Bronchial epithelial cell (primary cell): ENCODE measurements around the gene RPS6KA2. TPM values are rescaled to one million over a fixed set of nuclear protein-coding genes. Genes with fewer than 3 reads are reported as not detected.
"Not testable (repeated sequence)": the region's sequence is repeated elsewhere in the genome, so short reads cannot be mapped to it uniquely, and the experiment has no call there.

Experiments
- DNase-seq: peaks from one replicate; pipeline ENCODE4 v3.0.0-alpha.2; 2010; ENCODE audit warnings: low read depth
- FAIRE-seq: peaks from 2 replicates; lab custom pipeline; 2011; peaks lifted over from hg19 to GRCh38; lab: Jason Lieb, UNC
- H3K27me3 ChIP-seq: 2 replicates; pipeline ENCODE4 v1.5.1; 2011; ENCODE audit warnings: low read length; ENCODE audit not compliant: control insufficient read depth, insufficient read depth
- H3K36me3 ChIP-seq: 2 replicates; pipeline ENCODE4 v1.5.1; 2011; ENCODE audit warnings: low read length; ENCODE audit not compliant: control insufficient read depth, insufficient read depth
- H3K4me3 ChIP-seq: 2 replicates; pipeline ENCODE4 v1.5.1; 2011; ENCODE audit warnings: mild to moderate bottlenecking, low read depth, low read length, control low read depth
- total RNA-seq: library from RNA; depleted of rRNA; stranded (reverse); fragments of >200 nt; gene quantifications from 2 replicates; pipeline ENCODE4 v1.2.1, GENCODE V29; 2014
- TF ChIP-seq, protein P1 (sequence below): IDR thresholded peaks from 2 replicates; pipeline ENCODE4 v1.5.1; 2011; ENCODE audit warnings: mild to moderate bottlenecking, moderate library complexity, low read length, control low read depth, inconsistent platforms; ENCODE audit not compliant: insufficient read depth, severe bottlenecking

Gene RPS6KA2
- total RNA-seq, 1 donor from 2014 or later, result 42.6 TPM

DNA sequence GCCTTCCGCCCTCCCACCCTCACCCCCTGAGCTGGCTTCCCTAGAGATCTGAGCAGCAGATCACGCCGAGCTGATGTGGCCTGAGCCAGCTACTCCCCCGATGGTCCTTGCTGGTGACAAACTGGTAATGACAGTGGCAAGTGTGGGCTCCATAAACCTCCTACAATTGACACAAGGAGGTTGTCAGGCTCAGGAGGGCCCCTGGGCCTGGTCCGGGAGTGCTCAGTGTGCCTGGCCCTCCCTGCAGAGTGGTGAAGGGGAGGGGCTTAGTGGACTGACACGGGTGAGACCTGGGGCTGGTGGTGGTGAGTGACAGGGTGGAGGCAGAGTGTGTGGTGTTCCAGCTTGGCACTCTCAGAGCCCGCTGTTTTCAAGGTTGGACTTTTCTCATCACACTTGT lies 221.7 kb downstream of the RPS6KA2 start:
- Histone ChIP-seq H3K27me3 (no peaks in the 10 kb centered on the region), H3K36me3 (no peaks in the 10 kb centered on the region), H3K4me3 (no peak overlapping the region)
- FAIRE-seq, result no peak
- TF ChIP-seq, protein P1, sequence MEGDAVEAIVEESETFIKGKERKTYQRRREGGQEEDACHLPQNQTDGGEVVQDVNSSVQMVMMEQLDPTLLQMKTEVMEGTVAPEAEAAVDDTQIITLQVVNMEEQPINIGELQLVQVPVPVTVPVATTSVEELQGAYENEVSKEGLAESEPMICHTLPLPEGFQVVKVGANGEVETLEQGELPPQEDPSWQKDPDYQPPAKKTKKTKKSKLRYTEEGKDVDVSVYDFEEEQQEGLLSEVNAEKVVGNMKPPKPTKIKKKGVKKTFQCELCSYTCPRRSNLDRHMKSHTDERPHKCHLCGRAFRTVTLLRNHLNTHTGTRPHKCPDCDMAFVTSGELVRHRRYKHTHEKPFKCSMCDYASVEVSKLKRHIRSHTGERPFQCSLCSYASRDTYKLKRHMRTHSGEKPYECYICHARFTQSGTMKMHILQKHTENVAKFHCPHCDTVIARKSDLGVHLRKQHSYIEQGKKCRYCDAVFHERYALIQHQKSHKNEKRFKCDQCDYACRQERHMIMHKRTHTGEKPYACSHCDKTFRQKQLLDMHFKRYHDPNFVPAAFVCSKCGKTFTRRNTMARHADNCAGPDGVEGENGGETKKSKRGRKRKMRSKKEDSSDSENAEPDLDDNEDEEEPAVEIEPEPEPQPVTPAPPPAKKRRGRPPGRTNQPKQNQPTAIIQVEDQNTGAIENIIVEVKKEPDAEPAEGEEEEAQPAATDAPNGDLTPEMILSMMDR, result no peak
- no peak for DNase-seq

DNA sequence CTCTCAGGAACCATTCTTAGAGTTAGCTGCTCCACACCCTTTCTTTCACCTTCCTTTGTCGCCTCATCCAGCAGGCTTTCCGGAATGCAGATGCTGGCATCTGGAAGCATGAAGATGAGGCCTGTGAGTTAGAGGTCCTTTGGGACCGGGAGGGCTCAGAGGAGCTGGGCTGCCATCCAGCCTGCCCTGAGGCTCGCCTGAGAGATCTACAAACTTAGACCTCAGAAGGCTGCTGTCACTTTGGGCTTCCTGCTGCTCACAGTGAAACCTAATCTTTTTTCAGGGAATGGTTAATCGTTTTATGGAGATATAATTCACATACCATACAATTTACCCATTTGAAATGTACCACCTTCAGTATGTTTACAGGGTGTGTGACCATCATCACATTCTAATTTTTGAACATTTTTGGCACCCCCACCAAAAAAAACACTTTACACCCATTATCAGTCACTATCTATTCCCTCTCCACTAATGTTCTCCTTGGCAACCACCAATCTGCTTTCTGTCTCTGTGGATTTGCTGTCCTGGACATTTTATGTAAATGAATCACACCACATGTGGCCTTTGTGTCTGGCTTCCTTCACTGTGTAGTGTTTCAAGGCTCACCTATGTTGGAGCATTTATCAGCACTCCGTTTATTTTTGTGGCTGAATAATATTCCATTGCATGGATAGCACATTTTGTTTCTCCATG lies 224.3 kb downstream of the RPS6KA2 start:
- no peak overlapping the region for H3K4me3 ChIP-seq
- TF ChIP-seq, protein P1, result no peak
- H3K36me3 ChIP-seq, result no peaks in the 10 kb centered on the region
- peak; percentile 14 for DNase-seq
- no peaks in the 10 kb centered on the region for H3K27me3 ChIP-seq
- FAIRE-seq, result no peak

DNA sequence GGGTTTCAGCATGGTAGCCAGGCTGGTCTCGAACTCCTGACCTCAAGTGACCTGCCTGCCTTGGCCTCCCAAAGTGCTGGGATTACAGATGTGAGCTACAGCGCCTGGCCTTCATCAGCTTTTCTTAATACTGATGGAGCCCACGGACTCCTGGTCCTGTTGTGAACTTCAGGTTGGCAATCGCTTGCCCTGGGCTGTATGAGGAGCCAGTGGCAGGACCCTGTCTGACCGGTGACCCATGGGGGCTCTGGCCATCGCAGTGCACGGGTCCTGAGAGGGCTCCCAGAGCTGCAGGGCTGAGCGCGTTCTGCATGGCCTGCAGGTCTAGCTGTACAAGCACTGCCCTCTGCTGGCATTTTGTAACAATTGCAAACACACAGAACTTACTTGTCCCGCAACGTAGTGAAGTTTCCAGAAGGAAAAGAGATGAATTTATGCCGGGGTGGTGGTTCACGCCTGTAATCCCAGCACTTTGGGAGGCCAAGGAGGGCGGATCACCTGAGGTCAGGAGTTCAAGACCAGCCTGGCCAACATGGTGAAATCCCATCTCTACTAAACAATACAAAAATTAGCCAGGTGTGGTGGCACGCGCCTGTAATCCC lies 226.3 kb downstream of the RPS6KA2 start:
- H3K27me3 ChIP-seq, H3K36me3 ChIP-seq, FAIRE-seq, H3K4me3 ChIP-seq: not testable (repeated sequence)
- DNase-seq, result peak; percentile 65
- TF ChIP-seq, protein P1, result peak; percentile 76

DNA sequence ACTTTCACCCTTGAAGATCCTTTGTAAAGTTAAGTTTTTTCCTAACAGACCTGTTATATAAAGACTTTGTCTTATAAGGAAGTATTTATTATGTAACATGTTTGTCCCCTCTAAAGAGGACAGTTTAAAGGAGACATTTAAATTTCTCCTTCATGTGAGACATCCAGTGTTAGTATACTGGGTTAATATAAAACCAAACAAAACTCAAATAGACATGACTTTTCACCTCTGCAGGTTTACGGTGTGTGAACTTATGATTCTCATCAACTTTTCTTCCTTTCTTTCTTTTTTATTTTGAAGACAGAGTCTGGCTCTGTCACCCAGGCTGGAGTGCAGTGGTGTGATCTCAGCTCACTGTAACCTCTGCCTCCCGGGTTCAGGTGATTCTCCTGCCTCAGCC lies 226.9 kb downstream of the RPS6KA2 start:
- TF ChIP-seq, protein P1, result no peak
- no peaks in the 10 kb centered on the region for H3K27me3 ChIP-seq
- FAIRE-seq, result no peak
- DNase-seq, result no peak
- no peak overlapping the region for H3K4me3 ChIP-seq
- H3K36me3 ChIP-seq, result no peaks in the 10 kb centered on the region

- DNase-seq (no peak), FAIRE-seq (no peak)
- Histone ChIP-seq H3K27me3 (no peaks in the 10 kb centered on the region), H3K4me3 (no peak overlapping the region), H3K36me3 (no peaks in the 10 kb centered on the region)
- TF ChIP-seq, protein P1, result no peak
Measured at GRCh38 chr6:166398348-166398747, 228.7 kb downstream of the RPS6KA2 start.
